Measurements from ENCODE around the gene NAA38. TPM values are rescaled to one million over a fixed set of nuclear protein-coding genes. Genes with fewer than 3 reads are reported as not detected.

The NAA38 gene
- total and polyA plus RNA-seq, 9 donors: 4.6 to 82.8 (median 54.6) TPM

GRCh38 chr17:7843536-7844291, 13.6 kb downstream of the NAA38 start:
- WGBS, 3 donors: 0 to 1% (median 1%) methylated on average over 55 to 61 of the region's 61 CpGs
- Histone ChIP-seq H3K9me3 (no peaks in the 10 kb centered on the region), H3K4me1 (ENCODE audit: insufficient read depth) (peaks cover 17% of the 10 kb centered on the region), H3K4me3 (peak overlapping the region; percentile 83), H3K27ac (peak overlapping the region; percentile 86 to 90), H3K36me3 (no peaks in the 10 kb centered on the region), H3K27me3 (no peaks in the 10 kb centered on the region)
- intact Hi-C loops (cut with DNase I): loop anchor here in 1 of 4 donors (10.0 kb wide), 1 partner anchor 311 kb away; the partner anchor contains the start of gene PER1
- TF ChIP-seq POLR2A (IDR thresholded peaks at IDR 0.05) (peak; percentile 2), EP300 (IDR thresholded peaks at IDR 0.05) (no peak)
- TF ChIP-seq, protein P1, sequence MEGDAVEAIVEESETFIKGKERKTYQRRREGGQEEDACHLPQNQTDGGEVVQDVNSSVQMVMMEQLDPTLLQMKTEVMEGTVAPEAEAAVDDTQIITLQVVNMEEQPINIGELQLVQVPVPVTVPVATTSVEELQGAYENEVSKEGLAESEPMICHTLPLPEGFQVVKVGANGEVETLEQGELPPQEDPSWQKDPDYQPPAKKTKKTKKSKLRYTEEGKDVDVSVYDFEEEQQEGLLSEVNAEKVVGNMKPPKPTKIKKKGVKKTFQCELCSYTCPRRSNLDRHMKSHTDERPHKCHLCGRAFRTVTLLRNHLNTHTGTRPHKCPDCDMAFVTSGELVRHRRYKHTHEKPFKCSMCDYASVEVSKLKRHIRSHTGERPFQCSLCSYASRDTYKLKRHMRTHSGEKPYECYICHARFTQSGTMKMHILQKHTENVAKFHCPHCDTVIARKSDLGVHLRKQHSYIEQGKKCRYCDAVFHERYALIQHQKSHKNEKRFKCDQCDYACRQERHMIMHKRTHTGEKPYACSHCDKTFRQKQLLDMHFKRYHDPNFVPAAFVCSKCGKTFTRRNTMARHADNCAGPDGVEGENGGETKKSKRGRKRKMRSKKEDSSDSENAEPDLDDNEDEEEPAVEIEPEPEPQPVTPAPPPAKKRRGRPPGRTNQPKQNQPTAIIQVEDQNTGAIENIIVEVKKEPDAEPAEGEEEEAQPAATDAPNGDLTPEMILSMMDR (IDR thresholded peaks at IDR 0.05): no peak
- peak; percentile 72 to 87 (median 79) for DNase-seq

GRCh38 chr17:7843257-7843535, 14.2 kb downstream of the NAA38 start:
- H3K36me3 ChIP-seq: no peaks in the 10 kb centered on the region
- no peaks in the 10 kb centered on the region for H3K9me3 ChIP-seq
- H3K27ac ChIP-seq: peak overlapping the region; percentile 81 to 90
- TF ChIP-seq EP300 (IDR thresholded peaks at IDR 0.05) (no peak), POLR2A (IDR thresholded peaks at IDR 0.05) (no peak)
- TF ChIP-seq, protein P1 (IDR thresholded peaks at IDR 0.05): no peak
- intact Hi-C loops (cut with DNase I): loop anchor here in 1 of 4 donors (10.0 kb wide), 1 partner anchor 312 kb away; the partner anchor contains the start of gene PER1
- DNase-seq: no peak
- no peaks in the 10 kb centered on the region for H3K27me3 ChIP-seq
- peaks cover 17% of the 10 kb centered on the region for H3K4me1 ChIP-seq (ENCODE audit: insufficient read depth)
- peak overlapping the region; percentile 83 for H3K4me3 ChIP-seq
- 0 to 1% (median 1%) methylated on average over 17 of the region's 17 CpGs for WGBS, 3 donors

GRCh38 chr17:7842380-7843256, 14.7 kb downstream of the NAA38 start:
- intact Hi-C loops (cut with DNase I): loop anchor here in 1 of 4 donors (10.0 kb wide), 1 partner anchor 312 kb away; the partner anchor contains the start of gene PER1
- peak overlapping the region; percentile 83 for H3K4me3 ChIP-seq
- H3K4me1 ChIP-seq (ENCODE audit: insufficient read depth): peaks cover 17% of the 10 kb centered on the region
- TF ChIP-seq POLR2A (IDR thresholded peaks at IDR 0.05) (peak; percentile 38), EP300 (IDR thresholded peaks at IDR 0.05) (peak; percentile 70)
- TF ChIP-seq, protein P1 (IDR thresholded peaks at IDR 0.05): no peak
- WGBS, 3 donors: 0 to 1% (median 1%) methylated on average over 47 of the region's 47 CpGs
- H3K27ac ChIP-seq: peak overlapping the region; percentile 81 to 90
- no peaks in the 10 kb centered on the region for H3K9me3 ChIP-seq
- H3K36me3 ChIP-seq: no peaks in the 10 kb centered on the region
- H3K27me3 ChIP-seq: no peaks in the 10 kb centered on the region
- peak; percentile 76 to 89 (median 81) for DNase-seq

DNA sequence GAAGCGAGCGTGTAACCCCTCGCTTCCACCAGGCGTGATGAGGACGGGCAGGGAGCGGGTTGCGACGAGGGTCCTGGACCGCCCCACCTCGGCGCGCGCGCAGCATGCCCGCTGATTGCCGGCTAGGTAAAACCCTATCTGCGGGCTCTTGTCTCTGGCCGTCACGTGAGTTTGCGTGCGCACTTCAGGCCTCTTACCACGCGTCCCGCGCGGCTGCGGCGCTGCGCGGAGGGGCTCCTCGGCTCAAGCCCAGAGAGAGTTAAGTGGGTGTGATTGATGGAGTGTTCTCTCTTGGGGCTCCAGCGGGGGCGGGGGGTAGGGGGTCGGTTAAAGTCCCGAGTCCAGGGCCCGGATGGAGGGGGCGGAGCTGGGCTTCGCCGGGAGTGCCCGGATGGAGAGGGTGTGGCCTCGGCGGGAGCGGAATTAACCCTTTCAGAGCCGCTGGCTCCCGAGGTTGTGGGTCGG, 15.4 kb downstream of the NAA38 start:
- peak overlapping the region; percentile 81 to 90 for H3K27ac ChIP-seq
- peak; percentile 91 to 96 (median 94) for DNase-seq
- no peaks in the 10 kb centered on the region for H3K27me3 ChIP-seq
- no peaks in the 10 kb centered on the region for H3K36me3 ChIP-seq
- H3K4me3 ChIP-seq: peak overlapping the region; percentile 83
- intact Hi-C loops (cut with DNase I): loop anchor here in 1 of 4 donors (10.0 kb wide), 1 partner anchor 313 kb away; the partner anchor contains the start of gene PER1
- H3K4me1 ChIP-seq (ENCODE audit: insufficient read depth): peaks cover 17% of the 10 kb centered on the region
- TF ChIP-seq, protein P1 (IDR thresholded peaks at IDR 0.05): peak in 2 of 3 donors; percentile 35 to 57
- TF ChIP-seq POLR2A (IDR thresholded peaks at IDR 0.05): no peak
- no peaks in the 10 kb centered on the region for H3K9me3 ChIP-seq
- 0% methylated on average over 35 to 46 of the region's 46 CpGs for WGBS, 3 donors

Measured in ovary (tissue), 9 donors.